CMK (cell line): ENCODE data around the gene C1orf216.
"Not testable (repeated sequence)": the region's sequence is repeated elsewhere in the genome, so short reads cannot be mapped to it uniquely, and the experiment has no call there.

ENCODE experiments used
- DNase-seq: peaks from one replicate; pipeline ENCODE4 v3.0.0-alpha.2; 2010; ENCODE audit warnings: low read depth

Gene C1orf216

GRCh38 chr1:35706846-35707600, 11.7 kb downstream of the C1orf216 start:
- DNase-seq: no peak

- DNase-seq: no peak
Measured at GRCh38 chr1:35702508-35702907, 16.2 kb downstream of the C1orf216 start.

GRCh38 chr1:35699152-35699551, 19.5 kb downstream of the C1orf216 start:
- not testable (repeated sequence) for DNase-seq

GRCh38 chr1:35692317-35692716, 26.4 kb downstream of the C1orf216 start:
- DNase-seq: no peak

- DNase-seq: no peak
Measured at GRCh38 chr1:35691571-35692220, 27.0 kb downstream of the C1orf216 start.

DNA sequence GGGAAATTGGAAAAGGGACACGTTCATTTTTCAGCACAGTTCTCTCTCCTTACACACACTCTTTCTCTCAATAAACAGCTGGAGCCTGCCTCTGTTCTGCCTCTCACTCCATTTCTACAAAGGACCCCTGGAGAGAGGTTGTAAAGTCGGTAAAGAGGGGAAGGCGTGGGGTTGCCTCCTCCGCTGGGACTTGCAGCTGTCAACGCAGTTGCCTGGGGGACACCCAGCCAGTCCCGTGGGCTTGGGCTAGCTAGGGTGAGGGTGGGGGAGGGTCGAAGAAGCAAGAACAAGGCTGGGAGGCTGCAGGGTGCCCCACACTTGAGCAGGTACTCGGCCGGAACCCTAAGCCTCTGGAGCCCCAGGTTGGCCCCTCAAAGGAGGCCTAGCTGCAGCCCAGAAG, 27.6 kb downstream of the C1orf216 start:
- no peak for DNase-seq

DNA sequence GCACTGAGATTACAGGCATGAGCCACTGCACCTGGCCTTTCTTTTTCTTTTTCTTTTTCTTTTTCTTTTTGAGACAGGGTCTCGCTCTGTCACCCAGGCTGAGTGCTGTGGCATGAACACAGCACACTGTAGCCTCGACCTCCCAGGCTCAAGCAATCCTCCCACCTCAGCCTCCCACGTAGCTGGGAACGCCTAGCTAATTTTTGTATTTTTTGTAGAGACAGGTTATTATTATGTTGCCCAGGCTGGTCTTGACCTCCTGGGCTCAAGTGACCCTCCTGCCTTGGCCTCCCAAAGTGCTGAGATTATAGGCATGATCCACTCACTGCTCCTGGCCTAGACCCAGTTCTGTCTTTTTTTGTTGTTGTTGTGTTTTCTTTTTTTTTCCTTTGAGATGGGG, 28.6 kb downstream of the C1orf216 start:
- not testable (repeated sequence) for DNase-seq

- DNase-seq: no peak
Measured at GRCh38 chr1:35688161-35688560, 30.5 kb downstream of the C1orf216 start.

DNA sequence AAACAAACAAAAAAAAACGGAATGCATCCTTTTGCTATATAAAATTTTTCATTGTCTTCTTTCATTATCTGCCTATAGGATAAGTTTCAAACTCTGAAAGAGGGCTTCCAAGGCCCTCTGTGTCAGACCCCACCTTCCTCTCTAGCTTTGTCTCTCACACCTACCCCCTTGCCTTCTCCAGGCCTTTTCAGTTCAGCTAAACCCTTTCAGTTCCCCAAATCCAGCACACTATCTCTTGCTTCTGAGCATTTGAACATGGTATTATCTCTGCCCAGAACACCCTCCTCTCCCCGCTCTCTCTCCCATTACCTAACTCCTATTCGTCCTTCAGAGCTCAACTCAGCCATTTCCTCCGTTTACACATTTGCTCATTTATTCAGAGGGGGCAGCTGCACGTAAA, 35.7 kb downstream of the C1orf216 start:
- DNase-seq: no peak

GRCh38 chr1:35680271-35680670, 38.4 kb downstream of the C1orf216 start:
- no peak for DNase-seq

DNA sequence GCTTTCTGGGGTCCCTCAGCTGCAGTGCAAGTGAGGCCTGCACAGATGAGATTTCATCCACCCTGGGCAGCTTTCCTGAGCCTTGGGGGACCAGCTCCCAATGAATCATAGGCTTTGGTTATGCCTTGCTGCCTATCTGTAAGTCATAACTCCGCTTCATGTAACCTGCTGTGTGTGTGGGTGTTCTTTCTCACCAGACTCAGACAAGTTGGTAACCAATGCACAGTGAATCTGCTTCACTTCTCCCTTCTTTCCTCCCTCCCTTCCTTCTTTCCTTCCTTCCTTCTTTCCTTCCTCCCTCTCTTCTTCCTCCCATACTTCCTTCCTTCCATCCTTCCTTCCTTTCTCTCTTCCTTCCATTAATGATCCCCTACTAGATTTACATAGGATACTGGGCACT, 42.9 kb downstream of the C1orf216 start:
- DNase-seq: no peak

GRCh38 chr1:35674111-35674510, 44.6 kb downstream of the C1orf216 start:
- no peak for DNase-seq

DNA sequence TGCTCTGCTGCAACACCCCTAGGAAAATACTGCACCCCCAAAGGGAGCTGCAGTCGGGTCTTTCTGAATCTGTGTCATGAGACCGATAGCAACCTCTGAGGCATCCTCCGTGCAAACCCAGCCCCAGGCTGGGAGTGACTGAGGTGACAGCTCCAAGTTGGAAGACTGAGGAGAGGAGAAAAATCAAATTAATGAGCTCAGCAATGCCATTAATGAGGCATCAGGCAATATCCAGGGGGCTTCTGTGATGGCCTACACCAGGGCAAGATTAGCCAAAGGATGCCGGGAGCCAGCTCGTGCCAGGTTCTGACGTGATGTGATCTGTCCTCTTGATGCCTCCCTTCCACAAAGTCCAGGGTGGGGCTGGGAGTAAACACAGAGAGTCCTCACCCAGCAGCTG, 46.6 kb downstream of the C1orf216 start:
- no peak for DNase-seq

GRCh38 chr1:35668506-35668905, 50.2 kb downstream of the C1orf216 start:
- DNase-seq: no peak

GRCh38 chr1:35666916-35667315, 51.8 kb downstream of the C1orf216 start:
- no peak for DNase-seq

DNA sequence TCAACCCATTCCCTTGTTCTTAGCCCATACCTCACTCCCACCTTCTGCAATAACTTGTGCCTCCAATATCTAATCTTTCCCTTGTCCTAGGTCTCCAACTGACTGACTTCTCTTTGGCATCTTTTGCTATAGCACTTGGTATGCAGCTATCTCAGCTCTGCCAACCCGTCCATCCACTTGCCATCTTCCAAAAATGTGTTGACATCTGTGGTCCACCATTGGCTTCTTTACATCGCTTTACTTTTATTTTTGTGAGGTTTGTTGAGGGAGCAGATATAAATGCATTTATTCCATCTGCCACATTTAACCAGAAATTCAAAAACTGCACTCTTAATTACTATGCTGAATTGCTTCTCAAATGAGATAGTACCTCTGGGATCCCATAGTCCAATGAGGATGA, 52.5 kb downstream of the C1orf216 start:
- DNase-seq: no peak
